GM12873 (cell line): ENCODE results near the gene DHRSX.

Source experiments
- TF ChIP-seq, protein P1 (sequence below): IDR thresholded peaks from 2 replicates; pipeline ENCODE4 v1.5.1; 2012; ENCODE audit warnings: low read depth, mild to moderate bottlenecking, moderate library complexity, low read length, control low read depth; ENCODE audit not compliant: insufficient read depth; ENCODE audit errors: missing control alignments

The DHRSX gene

DNA sequence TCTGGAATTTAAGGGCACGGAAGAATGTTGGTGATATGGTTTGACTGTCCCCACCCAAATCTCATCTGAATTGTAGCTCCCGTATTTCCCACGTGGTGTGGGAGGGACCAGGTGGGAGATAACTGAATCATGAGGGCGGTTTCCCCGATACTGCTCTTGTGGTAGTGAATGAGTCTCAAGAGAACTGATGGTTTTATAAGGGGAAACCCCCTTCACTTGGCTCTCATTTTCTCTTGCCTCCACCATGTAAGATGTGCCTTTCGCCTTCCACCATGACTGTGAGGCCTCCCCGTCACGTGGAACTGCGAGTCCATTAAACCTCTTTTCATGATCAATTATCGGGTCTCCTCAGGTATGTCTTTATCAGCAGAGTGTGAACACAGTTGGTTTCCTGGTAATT is 25.6 kb upstream of the DHRSX start:
- TF ChIP-seq, protein P1, sequence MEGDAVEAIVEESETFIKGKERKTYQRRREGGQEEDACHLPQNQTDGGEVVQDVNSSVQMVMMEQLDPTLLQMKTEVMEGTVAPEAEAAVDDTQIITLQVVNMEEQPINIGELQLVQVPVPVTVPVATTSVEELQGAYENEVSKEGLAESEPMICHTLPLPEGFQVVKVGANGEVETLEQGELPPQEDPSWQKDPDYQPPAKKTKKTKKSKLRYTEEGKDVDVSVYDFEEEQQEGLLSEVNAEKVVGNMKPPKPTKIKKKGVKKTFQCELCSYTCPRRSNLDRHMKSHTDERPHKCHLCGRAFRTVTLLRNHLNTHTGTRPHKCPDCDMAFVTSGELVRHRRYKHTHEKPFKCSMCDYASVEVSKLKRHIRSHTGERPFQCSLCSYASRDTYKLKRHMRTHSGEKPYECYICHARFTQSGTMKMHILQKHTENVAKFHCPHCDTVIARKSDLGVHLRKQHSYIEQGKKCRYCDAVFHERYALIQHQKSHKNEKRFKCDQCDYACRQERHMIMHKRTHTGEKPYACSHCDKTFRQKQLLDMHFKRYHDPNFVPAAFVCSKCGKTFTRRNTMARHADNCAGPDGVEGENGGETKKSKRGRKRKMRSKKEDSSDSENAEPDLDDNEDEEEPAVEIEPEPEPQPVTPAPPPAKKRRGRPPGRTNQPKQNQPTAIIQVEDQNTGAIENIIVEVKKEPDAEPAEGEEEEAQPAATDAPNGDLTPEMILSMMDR: no peak

DNA sequence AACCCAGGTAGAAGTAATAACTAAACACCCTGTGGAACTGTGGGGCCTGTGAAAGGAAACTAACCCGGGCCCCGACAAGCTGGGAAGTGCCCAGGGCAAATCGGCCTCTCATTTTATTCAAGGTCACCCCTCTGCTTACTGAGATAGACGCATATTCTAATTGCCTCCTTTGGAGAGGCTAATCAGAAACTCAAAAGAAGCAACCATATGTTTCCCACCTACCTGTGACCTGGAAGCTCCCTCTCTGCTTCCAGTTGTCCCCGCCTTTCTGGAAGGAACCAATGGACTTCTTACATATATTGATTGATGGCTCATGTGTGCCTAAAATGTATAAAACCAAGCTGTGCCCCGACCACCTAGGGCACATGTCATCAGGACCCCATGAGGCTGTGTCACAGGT is 23.1 kb upstream of the DHRSX start:
- TF ChIP-seq, protein P1: no peak

DNA sequence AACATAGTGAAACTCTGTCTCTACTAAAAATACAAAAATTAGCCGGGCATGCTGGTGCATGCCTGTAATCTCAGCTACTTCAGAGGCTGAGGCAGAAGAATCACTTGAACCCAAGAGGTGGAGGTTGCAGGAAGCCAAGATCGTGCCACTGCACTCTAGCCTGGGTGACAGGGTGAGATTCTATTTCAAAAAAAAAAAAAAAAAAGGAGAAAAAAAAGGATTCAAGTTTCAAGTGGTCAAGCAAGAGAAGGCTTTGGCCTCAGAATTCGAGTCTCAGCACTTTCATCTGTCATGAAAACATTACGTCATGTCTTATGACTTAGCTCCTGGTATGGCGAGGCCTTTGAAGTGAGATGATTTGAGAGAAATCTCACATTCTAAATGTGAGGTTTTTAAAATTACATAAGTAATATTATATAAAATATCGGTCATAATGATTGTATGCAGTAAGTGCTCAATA is 21.2 kb upstream of the DHRSX start:
- TF ChIP-seq, protein P1: no peak

DNA sequence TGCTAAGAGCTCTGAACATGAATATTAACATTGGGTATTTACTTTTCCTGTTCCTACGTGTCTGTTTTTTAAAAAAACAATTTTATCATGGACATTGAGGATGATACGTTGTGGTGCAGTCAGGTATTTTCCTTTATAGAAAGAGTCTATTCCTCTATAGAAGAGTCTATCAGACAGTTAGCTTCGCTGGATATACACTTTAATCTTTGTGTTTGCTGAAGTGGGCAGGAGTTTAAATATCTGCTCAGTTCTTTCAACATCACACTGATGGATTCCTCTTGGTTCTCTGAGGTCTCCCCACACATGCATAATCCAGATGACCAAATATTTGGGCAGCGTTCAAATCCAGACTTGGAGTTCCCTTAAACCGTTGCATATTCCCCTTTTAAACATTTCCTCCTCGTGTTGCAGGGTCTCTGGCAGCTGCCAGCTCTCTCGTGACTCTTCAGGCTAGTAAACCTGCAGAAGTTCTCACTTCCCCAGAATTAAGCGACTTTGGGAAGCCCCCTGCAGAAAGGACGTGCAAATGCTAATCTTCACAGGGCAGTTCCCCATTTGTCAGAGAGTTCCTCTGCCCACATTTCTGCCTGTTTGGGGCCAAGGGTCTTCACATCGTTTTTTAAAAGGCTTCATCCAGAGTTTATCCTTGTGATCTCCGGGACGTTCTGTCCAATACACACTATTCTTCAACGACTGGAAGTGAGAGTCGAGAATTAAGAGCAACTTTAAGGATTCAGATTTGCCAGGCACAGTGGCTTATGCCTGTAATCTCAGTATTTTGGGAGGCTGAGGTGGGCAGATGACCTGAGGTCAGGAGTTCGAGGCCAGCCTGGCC is 20.5 kb upstream of the DHRSX start:
- TF ChIP-seq, protein P1: no peak

DNA sequence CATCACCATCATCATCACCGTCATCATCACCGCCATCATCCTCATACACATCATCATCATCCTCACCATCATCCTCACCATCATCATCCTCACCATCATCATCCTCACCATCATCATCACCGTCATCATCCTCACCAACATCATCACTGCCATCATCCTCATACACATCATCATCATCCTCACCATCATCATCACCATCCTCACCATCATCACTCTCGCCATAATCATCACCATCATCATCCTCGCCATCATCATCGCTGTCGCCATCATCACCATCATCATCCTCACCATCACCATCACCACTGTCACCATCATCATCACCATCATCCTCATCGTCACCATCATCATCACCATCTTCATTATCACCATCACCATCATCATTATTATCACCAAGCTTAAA is 19.8 kb upstream of the DHRSX start:
- TF ChIP-seq, protein P1: no peak

DNA sequence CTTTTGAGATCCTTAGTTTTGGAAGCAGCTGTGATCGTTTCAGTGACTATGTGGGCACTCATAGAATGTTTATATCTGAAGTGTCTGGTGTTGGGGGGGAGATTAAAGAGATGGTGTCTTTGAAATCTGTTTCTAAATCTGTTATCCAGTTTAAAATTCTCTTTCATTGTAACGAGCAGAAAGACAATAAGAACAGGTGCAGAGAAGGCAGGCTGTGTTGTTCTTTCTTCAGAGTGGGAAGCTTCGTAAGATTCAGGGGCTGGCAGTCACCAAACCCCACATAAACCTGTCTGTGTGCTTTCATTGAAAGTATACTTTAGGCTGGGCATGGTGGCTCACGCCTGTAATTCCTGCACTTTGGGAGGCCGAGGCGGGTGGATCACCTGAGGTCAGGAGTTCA is 16.3 kb upstream of the DHRSX start:
- TF ChIP-seq, protein P1: no peak

DNA sequence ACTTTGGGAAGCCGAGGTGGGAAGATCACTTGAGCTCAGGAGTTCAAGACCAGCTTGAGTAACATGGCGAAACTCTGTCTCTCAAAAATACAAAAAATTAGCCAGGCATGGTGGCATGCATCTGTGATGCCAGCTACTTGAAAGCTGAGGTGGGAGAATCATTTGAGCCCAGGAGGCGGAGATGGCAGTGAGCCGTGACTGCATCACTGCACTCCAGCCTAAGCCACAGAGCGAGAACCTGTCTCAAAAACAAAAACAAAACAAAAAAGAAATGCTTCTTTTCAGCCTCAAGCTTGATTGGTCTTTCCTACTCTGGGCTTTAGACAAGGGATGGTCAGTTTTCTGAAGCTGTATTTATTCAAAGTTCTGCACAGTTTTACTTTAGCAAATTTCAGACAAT is 15.8 kb upstream of the DHRSX start:
- TF ChIP-seq, protein P1: no peak
